HG03175 (cell line): ENCODE data around the gene MSANTD1.

ENCODE experiments used
- ATAC-seq: cut with Tn5 transposase; IDR thresholded peaks from one replicate; pipeline ENCODE4 v1.9.1; 2021; ENCODE audit warnings: mild to moderate bottlenecking, moderate library complexity; ENCODE audit not compliant: unreplicated experiment

MSANTD1 gene

DNA sequence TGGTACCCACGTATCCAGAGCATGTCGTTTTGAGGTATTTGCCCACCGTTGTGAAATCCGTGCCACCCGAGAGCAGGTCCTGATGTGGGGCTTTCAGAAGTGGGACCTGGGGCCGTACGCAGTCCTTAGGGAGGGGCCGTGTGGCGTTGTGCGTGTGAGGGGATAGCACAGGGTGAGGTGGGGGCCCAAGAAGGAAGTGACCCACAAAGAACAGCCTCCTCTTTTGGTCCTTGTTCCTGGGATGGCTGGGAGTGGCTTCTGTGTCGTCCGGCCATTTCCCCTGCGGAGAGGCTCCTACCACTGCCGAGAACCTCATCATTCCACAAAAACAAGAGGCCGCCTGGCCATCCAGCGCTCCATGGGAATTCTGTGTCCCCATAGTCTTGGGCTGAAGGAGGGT is 17.0 kb upstream of the MSANTD1 start:
- ATAC-seq, result no peak

DNA sequence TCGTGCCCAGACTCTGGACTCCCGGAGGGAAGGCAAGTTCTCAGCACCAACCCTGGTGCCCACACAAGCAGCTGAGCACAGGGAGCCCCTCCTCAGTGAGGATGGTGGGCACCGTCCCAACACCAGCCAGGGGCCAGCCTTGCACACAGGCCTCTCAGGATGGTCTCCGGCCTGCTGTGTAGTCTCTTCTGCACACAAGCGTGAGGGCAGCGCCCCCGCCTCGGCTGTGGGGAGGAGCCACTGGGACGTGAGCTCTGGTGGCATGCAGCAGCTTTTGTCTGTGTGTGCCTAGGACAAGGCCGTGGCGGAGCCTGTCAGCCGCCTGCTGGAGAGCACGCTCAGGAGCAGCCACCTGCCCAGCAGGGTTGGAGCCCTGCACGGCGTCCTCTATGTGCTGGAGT is 16.1 kb upstream of the MSANTD1 start:
- ATAC-seq, result no peak

DNA sequence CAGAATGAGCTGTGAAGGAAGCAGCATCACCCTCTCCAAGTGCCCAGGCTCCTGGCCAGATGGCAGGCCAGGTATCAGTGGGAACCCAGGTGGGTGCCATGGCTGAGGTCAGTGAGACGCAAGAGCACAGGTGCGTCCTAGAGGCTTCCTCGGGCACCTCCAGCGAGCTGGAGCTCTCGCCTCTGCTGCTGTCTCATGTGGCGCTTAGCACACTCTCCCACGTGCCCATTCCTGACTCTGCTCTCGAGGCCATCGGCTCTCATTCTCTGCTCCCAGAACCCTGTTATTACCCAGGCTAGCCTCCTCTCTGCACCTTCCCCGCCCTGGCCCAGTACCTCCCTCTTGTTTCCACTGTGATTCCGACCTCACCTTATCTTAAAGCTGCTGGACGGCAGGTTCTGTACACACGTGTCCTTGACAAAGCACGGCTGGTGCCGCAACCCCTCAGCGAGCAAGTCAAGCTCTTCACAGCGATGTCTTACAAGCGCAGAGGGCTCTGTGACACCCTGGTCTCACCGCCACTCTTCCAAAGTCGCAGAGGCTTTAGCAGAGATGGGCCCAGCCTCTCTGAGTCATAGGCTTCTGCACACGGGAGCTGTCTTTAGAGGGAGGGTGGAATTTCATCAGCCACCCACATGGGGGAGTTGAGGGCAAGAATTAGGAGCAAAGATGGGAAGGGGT is 15.4 kb upstream of the MSANTD1 start:
- no peak for ATAC-seq

DNA sequence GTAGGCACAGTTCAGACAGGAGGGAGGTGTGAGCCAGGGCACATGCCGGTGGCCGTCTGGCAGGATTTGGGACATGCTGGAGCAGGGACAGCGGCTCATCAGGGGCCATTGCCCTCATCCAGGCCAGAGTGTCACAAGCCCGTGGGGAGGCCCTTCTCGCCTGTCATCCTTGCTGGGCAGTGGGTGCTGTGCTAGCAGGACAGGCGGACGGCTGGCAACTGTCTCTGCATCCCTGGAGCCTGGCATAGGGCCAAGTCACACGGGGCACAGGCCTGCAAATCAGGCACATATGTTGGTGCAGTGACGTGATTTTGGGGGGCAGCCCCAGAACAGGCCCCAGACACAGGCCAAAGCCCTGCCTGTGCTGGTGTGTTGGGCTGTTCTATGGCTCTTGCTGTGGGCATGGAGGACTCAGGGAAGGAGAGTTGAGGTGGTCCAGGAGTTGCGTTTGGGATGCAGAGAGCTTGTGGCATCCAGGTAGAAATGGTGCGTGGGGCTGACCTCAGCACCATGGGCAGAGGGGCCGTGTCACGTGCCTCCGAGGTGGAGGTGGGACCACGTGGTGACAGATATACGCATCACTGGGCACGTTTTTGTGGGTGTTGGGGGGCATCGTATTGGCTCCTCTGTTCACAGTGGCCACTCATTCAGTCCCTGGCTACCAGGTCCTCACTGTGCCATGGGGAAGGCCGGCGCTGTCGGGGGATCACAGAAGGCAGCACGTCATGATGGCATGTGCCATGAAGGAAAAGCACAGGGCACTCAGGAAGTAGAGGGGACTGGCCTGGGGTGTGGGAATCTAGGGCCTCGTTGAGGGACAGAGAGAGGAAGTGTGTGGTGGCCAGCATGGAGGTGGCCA is 14.6 kb upstream of the MSANTD1 start:
- ATAC-seq, result no peak

DNA sequence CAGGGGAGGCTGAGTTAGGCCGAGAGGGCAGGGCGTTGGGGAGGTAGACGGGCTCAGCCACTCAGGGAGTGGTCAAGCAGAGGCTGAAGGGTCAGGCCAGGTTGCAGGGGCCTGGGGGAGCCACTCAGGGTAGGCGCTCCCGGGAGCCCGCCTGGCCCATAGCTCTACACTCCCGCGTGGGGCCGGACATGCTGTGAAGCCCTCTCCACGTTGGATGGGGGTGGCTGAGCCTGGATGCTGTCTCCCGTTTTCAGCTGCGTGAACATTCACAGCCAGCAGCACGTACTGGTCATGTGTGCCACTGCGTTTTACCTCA is 14.0 kb upstream of the MSANTD1 start:
- ATAC-seq, result no peak

DNA sequence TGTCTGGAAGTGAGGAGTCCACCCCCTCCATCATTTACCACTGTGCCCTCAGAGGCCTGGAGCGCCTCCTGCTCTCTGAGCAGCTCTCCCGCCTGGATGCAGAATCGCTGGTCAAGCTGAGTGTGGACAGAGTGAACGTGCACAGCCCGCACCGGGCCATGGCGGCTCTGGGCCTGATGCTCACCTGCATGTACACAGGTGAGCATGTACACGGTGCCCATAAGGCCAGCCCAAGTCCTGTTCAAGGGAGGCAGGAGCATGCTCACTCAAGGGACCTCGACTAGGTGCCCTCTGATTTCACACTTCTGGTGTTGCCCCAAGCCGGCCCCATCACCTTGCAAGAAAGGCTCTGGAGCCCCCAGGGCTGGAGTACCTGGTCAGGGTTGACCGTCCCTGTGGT is 13.4 kb upstream of the MSANTD1 start:
- ATAC-seq, result no peak

DNA sequence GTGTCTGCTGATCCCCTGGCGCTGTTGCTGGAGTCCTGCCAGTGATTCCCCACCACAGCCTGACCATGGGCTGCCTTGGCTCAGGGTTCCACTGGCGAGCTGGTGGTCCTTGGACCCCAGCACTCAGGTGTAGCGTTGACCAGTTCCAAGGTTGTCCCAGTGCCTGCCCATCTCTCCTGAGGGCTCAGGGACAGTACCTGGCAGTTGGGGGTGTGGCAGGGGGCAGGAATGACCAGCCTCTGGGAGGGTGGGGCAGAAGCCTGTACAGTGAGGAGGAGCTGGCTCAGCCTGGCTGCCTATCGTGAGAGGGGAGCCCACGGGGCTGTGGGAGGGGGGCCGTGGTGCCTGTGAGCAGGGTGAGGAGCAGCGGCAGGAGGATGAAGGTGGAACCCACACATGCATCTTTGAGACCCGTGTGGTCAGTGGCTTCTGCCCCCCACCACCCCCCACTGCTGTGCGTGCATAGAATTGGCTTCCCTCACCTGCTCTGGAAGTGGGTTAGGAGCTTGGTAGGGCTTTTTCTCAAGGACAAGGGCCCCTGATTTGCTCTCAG is 12.6 kb upstream of the MSANTD1 start:
- no peak for ATAC-seq

DNA sequence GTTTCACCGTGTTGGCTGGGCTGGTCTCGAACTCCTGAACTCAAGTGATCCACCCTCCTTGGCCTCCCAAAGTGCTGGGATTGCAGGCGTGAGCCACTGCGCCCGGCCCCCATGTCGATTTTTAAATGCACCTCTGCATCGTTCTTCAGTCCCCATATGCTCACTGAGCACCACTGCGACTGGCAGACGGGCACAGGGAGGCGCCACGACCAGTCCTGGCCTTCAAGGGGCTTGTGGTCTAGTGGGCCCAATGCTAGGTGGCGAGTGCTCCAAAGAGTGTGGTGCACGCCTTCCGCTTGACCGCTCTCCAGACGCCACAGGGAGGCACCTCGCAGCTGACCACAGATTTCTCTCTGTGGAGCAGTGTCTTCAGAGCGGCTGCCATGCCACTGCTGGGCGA is 11.7 kb upstream of the MSANTD1 start:
- ATAC-seq, result no peak

DNA sequence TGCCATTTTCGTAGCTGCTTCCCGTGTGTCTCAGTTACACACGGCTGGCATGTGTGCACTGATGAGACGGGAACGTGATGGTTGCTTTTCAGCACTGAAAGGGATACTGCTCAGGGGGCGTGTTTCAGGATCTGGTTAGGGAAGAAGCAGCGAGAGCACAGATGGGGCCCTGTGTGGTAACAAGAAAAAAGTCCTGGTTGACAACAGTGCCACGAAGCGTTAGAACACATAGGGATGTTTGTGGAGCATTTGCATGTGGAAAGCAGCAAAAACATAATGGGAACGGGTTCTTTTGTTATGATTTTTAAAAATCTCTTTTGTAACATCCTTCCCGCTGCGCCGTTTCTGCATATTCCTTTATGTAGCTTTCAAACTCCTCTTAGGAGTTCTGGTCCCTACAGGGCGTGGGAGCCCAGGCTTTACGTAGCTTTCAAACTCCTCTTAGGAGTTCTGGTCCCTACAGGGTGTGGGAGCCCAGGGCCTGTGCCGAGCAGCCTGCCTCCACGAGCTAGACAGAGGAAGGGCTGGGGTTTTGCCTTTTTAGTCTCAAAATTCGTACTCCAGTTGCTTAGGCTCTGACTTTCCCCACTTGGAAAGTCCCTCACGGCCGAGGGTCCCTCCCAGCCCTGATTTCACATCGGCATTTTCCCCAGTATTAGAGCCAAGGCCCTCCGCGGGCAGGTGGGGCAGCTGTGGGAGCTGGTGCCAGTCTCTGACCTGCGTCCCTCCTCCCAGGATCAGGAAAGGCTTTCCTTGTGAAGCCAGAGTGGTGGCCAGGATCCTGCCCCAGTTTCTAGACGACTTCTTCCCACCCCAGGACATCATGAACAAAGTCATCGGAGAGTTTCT is 11.0 kb upstream of the MSANTD1 start:
- no peak for ATAC-seq

DNA sequence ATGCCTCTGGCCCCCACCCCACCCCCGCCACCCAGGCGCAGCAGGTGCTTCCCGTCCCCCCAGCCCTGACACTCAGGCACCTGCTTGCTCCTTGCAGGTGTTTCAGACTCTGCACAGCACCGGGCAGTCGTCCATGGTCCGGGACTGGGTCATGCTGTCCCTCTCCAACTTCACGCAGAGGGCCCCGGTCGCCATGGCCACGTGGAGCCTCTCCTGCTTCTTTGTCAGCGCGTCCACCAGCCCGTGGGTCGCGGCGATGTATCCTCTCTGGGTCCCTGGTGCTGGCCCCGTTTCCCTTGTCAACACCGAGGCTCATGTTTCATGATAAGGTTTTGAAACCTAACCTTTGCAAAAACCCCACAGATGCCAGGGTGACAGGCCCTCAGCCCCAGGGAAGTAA is 10.2 kb upstream of the MSANTD1 start:
- ATAC-seq, result no peak

DNA sequence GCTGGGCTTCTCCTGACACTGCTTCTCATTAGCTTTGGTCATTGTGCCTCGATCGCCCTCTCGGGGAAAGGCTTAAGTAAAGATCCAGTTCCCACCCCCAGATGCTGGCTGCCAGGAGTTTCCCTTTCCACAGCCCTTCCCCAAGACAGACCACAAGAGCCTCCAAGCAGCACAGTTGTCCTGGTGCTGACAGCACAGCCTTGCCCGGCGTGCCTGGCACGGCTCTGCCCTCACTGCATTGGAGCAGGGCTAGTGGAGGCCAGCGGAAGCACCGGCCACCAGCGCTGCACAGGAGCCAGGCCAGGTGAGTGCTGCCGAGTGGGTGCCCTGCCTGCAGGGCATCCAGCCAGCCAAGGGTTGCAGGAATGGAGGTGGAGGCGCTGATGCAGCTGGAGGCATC is 9.7 kb upstream of the MSANTD1 start:
- ATAC-seq, result no peak

DNA sequence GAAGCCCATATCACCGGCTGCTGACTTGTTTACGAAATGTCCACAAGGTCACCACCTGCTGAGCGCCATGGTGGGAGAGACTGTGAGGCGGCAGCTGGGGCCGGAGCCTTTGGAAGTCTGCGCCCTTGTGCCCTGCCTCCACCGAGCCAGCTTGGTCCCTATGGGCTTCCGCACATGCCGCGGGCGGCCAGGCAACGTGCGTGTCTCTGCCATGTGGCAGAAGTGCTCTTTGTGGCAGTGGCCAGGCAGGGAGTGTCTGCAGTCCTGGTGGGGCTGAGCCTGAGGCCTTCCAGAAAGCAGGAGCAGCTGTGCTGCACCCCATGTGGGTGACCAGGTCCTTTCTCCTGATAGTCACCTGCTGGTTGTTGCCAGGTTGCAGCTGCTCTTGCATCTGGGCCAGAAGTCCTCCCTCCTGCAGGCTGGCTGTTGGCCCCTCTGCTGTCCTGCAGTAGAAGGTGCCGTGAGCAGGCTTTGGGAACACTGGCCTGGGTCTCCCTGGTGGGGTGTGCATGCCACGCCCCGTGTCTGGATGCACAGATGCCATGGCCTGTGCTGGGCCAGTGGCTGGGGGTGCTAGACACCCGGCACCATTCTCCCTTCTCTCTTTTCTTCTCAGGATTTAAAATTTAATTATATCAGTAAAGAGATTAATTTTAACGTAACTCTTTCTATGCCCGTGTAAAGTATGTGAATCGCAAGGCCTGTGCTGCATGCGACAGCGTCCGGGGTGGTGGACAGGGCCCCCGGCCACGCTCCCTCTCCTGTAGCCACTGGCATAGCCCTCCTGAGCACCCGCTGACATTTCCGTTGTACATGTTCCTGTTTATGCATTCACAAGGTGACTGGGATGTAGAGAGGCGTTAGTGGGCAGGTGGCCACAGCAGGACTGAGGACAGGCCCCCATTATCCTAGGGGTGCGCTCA is 8.7 kb upstream of the MSANTD1 start:
- ATAC-seq, result no peak

DNA sequence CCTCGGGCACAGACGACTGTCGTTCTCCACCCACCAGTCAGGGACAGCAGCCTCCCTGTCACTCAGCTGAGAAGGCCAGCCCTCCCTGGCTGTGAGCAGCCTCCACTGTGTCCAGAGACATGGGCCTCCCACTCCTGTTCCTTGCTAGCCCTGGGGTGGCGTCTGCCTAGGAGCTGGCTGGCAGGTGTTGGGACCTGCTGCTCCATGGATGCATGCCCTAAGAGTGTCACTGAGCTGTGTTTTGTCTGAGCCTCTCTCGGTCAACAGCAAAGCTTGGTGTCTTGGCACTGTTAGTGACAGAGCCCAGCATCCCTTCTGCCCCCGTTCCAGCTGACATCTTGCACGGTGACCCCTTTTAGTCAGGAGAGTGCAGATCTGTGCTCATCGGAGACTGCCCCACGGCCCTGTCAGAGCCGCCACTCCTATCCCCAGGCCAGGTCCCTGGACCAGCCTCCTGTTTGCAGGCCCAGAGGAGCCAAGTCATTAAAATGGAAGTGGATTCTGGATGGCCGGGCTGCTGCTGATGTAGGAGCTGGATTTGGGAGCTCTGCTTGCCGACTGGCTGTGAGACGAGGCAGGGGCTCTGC is 7.9 kb upstream of the MSANTD1 start:
- no peak for ATAC-seq

DNA sequence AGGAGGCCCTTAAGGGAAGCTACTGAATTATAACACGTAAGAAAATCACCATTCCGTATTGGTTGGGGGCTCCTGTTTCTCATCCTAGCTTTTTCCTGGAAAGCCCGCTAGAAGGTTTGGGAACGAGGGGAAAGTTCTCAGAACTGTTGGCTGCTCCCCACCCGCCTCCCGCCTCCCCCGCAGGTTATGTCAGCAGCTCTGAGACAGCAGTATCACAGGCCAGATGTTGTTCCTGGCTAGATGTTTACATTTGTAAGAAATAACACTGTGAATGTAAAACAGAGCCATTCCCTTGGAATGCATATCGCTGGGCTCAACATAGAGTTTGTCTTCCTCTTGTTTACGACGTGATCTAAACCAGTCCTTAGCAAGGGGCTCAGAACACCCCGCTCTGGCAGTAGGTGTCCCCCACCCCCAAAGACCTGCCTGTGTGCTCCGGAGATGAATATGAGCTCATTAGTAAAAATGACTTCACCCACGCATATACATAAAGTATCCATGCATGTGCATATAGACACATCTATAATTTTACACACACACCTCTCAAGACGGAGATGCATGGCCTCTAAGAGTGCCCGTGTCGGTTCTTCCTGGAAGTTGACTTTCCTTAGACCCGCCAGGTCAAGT is 6.9 kb upstream of the MSANTD1 start:
- no peak for ATAC-seq

DNA sequence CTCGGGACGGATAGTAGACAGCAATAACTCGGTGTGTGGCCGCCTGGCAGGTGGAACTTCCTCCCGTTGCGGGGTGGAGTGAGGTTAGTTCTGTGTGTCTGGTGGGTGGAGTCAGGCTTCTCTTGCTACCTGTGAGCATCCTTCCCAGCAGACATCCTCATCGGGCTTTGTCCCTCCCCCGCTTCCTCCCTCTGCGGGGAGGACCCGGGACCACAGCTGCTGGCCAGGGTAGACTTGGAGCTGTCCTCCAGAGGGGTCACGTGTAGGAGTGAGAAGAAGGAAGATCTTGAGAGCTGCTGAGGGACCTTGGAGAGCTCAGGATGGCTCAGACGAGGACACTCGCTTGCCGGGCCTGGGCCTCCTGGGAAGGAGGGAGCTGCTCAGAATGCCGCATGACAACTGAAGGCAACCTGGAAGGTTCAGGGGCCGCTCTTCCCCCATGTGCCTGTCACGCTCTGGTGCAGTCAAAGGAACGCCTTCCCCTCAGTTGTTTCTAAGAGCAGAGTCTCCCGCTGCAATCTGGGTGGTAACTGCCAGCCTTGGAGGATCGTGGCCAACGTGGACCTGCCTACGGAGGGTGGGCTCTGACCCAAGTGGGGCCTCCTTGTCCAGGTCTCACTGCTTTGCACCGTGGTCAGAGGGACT is 5.7 kb upstream of the MSANTD1 start:
- ATAC-seq, result no peak

DNA sequence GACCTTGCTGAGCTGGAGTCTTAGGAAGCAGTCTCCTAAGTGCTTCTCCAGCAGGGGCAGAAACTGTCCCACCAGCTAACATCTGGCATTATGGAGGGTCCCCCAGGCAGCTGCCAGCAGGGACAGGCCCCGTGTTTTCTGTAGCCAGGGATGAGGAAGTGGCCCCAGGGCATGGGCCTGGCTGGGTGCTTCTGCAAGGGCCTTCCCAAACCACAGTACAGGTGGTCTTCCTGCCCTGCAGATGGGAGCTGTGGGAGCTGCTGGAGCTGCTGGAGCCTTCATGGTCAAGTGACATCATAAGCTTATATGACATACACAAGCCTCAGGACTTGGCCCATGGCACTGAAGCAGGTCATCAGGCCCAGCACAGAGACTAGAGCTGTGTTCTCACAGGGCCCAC is 5.0 kb upstream of the MSANTD1 start:
- ATAC-seq, result no peak

DNA sequence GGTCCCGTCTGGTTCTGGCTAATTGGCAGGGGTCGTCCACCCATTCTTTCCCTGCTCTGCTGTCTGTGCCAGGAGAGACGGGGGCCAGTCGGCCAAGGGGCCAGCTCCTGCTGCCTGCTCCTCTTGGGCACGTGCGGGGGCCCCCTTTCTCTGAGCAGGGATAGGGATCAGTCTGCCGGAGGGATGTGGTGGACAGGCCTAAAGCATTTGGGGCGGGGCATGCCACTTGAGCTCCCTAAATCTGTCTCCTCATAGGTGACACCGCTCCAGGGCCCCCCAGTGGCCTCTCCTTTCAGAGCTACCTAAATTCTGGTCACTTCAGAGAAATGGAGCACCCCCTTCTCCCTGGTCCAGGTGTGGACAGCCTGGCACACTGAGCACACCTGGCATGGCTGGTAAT is 4.2 kb upstream of the MSANTD1 start:
- no peak for ATAC-seq

DNA sequence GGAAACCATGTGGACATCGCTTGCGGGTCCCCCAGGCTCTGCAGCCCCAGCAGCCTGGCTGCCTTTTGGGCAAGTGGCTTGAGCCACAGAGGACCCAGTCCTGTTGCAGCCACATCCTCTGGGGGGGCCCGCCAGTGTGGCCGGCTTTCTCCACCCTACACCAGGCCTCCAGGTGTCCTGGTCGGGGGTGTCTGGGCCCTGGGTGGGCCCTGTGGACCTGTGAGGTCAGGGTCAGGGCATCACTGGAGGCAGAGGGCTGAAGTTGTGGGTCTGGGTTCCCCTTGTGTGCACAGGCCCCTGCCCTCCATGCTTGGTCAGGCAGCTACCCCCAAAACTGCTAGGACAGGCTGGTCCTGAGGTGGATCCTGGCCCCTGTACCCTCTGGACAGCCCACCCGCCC is 3.3 kb upstream of the MSANTD1 start:
- no peak for ATAC-seq
